Measurements from ENCODE around the gene KCNAB1.

DNA sequence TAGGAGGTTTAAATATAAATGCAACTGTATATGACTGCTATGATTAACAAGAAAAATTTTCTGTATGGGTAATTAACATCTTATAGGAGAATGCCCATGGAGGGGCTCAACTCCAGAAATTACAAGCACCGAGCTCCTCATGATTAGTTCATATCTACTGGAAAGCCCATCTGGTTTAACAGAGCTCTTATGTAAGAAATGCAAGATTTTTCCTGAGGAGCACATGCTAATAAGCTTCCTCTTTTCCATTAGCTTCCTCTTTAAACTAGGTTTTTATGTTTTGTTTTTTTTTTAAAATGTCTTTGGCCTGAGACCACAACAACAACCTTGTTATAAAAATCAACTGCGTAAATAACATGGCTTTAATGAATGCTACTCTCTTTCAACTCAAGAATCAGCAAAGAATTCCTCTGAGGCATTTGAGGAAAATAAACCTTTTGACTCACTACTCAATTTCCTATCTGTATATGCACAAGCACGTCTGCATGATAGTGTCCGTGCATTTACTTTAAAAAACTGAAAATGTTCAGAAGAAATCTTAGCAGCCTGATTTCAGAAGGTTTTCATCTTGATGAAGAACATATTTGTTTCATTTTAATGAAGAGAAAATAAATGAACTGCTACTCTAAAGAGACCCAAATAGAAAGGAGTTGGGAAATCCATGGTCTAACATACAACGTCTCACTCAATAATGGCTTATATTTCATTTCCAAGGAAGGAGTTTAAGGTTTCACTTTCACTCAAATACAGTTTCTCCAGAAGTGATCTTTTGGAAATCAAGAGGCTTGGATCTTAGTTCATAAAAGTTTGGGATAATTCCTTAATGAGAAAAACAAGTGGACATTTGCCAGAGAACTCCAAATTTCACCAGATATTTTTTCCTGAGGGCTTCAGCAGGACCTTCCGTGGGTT lies 180.8 kb downstream of the KCNAB1 start:
- no peak for TF ChIP-seq CTCF (IDR thresholded peaks at IDR 0.05; ENCODE audit: control extremely low read depth in 1 of 3, insufficient read depth in 1 of 3, low read depth in 1 of 3, low read length in 3 of 3)
- TF ChIP-seq RAD21 (IDR thresholded peaks at IDR 0.05 in 1 of 2, conservative IDR thresholded peaks at IDR 0.05 in 1 of 2; ENCODE audit: low read depth in 2 of 2, low read length in 2 of 2) = no peak
- no peak for TF ChIP-seq POLR2A (IDR thresholded peaks at IDR 0.05; ENCODE audit: control extremely low read depth in 1 of 2, low read depth in 2 of 2, low read length in 2 of 2)
- TF ChIP-seq POLR2AphosphoS5 (IDR thresholded peaks at IDR 0.05; ENCODE audit: low read depth, low read length) = no peak
- TF ChIP-seq SP2 (IDR thresholded peaks at IDR 0.05; ENCODE audit: low read length) = no peak
- no peak for TF ChIP-seq EGR1 (IDR thresholded peaks at IDR 0.05; ENCODE audit: borderline replicate concordance, low read depth, low read length)

Data from H1 (cell line).